Prostate gland (tissue), 1 donor: ENCODE data around the gene GNA12.

Experiments
- POLR2A ChIP-seq: fragments of 450-650 bp; IDR thresholded peaks from one replicate; pipeline ENCODE4 v1.6.1; 2016; ENCODE audit warnings: antibody characterized with exemption, mild to moderate bottlenecking
- POLR2AphosphoS5 ChIP-seq: sonication (generic); formaldehyde crosslinking; IDR thresholded peaks from one replicate; pipeline ENCODE4 v1.6.1; 2017; ENCODE audit warnings: antibody characterized with exemption

GRCh38 chr7:2806571-2806970 lies 37.5 kb downstream of the GNA12 start:
- no peak for TF ChIP-seq POLR2A
- TF ChIP-seq POLR2AphosphoS5, result no peak
